Astrocyte of the spinal cord (primary cell): ENCODE measurements around the gene CDK4.

Experiments used
- DNase-seq: peaks from one replicate; pipeline ENCODE4 v3.0.0; 2011; ENCODE audit warnings: low read depth, low spot score
- H3K4me3 ChIP-seq: 2 replicates; pipeline ENCODE4 v1.5.1; 2011; ENCODE audit warnings: low read depth, mild to moderate bottlenecking, low read length, moderate library complexity
- CTCF ChIP-seq: IDR thresholded peaks from 2 replicates; pipeline ENCODE4 v1.5.1; 2012; ENCODE audit warnings: low read depth, mild to moderate bottlenecking, low read length, inconsistent platforms
- in situ Hi-C: cut with HindIII; loops from 2 replicates; pipeline ENCODE4 v1.10.0; 2017; ENCODE audit warnings: low sequenced_read_pairs

Gene CDK4

GRCh38 chr12:57783861-57784260 is 31.8 kb upstream of the CDK4 start:
- H3K4me3 ChIP-seq: no peak overlapping the region
- DNase-seq: no peak
- in situ Hi-C loops: no loop called here
- no peak for TF ChIP-seq CTCF

GRCh38 chr12:57783466-57783801 is 31.3 kb upstream of the CDK4 start:
- DNase-seq: no peak
- in situ Hi-C loops: no loop called here
- peak overlapping the region; percentile 73 for H3K4me3 ChIP-seq
- TF ChIP-seq CTCF: no peak

GRCh38 chr12:57782608-57783465 is 30.7 kb upstream of the CDK4 start, which contains the start of gene TSFM:
Gene TSFM, plus strand, starts transcription at chr12:57782787. Its CDS starts 15 bp downstream, at chr12:57782802.
- in situ Hi-C loops: no loop called here
- peak; percentile 93 for DNase-seq
- peak; percentile 88 for TF ChIP-seq CTCF
- H3K4me3 ChIP-seq: peak within 1 kb of the TSS; percentile 73

GRCh38 chr12:57782243-57782607 is 30.1 kb upstream of the CDK4 start:
- in situ Hi-C loops: no loop called here
- H3K4me3 ChIP-seq: no peak overlapping the region
- no peak for TF ChIP-seq CTCF
- DNase-seq: no peak

GRCh38 chr12:57781801-57782200 is 29.7 kb upstream of the CDK4 start:
- in situ Hi-C loops: no loop called here
- H3K4me3 ChIP-seq: no peak overlapping the region
- no peak for TF ChIP-seq CTCF
- DNase-seq: no peak

GRCh38 chr12:57781244-57781643 is 29.1 kb upstream of the CDK4 start:
- no peak for TF ChIP-seq CTCF
- no peak for DNase-seq
- H3K4me3 ChIP-seq: no peak overlapping the region
- in situ Hi-C loops: no loop called here
